ENCODE results near the gene SLC4A2.

The SLC4A2 gene

GRCh38 chr7:151094675-151095074 lies 35.3 kb downstream of the SLC4A2 start:
- no peak overlapping the region for H3K27ac ChIP-seq (replicated peaks; ENCODE audit: low read length)
- no peak overlapping the region for H3K23ac ChIP-seq (ENCODE audit: low read depth, low read length, poor library complexity)
- no peak overlapping the region for H3K4me2 ChIP-seq (ENCODE audit: insufficient read depth, low read length, poor library complexity, severe bottlenecking)
- no peak overlapping the region for H2AFZ ChIP-seq (ENCODE audit: low read length)
- H2BK120ac ChIP-seq (ENCODE audit: low read depth, low read length) = no peak overlapping the region
- no peak overlapping the region for H3K4ac ChIP-seq (ENCODE audit: low read length)
- H3K9ac ChIP-seq (ENCODE audit: low read depth, low read length, poor library complexity) = peak overlapping the region; percentile 44
- H2AK5ac ChIP-seq (ENCODE audit: low read depth, low read length) = no peak overlapping the region
- H2BK15ac ChIP-seq (ENCODE audit: low read length) = no peak overlapping the region
- H3K18ac ChIP-seq (ENCODE audit: low read length) = no peak overlapping the region
- no peak for DNase-seq (ENCODE audit: low spot score)
- H3K4me1 ChIP-seq (ENCODE audit: control insufficient read depth in 2 of 2, insufficient read depth in 1 of 2, low read depth in 1 of 2, low read length in 2 of 2) = peaks cover 2 to 4% of the 10 kb centered on the region in 2 donors
- H3K9me3 ChIP-seq (replicated peaks in 1 of 2; ENCODE audit: control insufficient read depth in 2 of 2, insufficient read depth in 1 of 2, low read depth in 1 of 2, low read length in 2 of 2) = no peaks in the 10 kb centered on the region
- H2BK12ac ChIP-seq (ENCODE audit: low read length) = no peak overlapping the region
- no CpG with 5 or more reads among the region's 5 CpGs for WGBS, 2 donors (ENCODE audit: extremely low coverage in 2 of 2, insufficient read length in 2 of 2, insufficient replicate concordance in 1 of 2)
- H3K79me1 ChIP-seq (ENCODE audit: low read depth, low read length) = peaks cover 20% of the 10 kb centered on the region
- H4K8ac ChIP-seq (ENCODE audit: low read depth, low read length) = no peak overlapping the region
- no peaks in the 10 kb centered on the region for H3K27me3 ChIP-seq (ENCODE audit: control insufficient read depth in 3 of 3, insufficient read depth in 3 of 3, low read depth in 1 of 3, low read length in 3 of 3)
- no peak overlapping the region for H3K4me3 ChIP-seq (ENCODE audit: low read length in 2 of 2)
- H3K36me3 ChIP-seq (replicated peaks in 1 of 2; ENCODE audit: control insufficient read depth in 2 of 2, insufficient read depth in 2 of 2, low read length in 2 of 2) = peaks cover 5 to 44% of the 10 kb centered on the region in 2 donors
- no peak overlapping the region for H3K14ac ChIP-seq (ENCODE audit: low read length)
- no peak overlapping the region for H2BK5ac ChIP-seq (ENCODE audit: low read length)
- H4K91ac ChIP-seq (ENCODE audit: low read depth, low read length, poor library complexity) = no peak overlapping the region

DNA sequence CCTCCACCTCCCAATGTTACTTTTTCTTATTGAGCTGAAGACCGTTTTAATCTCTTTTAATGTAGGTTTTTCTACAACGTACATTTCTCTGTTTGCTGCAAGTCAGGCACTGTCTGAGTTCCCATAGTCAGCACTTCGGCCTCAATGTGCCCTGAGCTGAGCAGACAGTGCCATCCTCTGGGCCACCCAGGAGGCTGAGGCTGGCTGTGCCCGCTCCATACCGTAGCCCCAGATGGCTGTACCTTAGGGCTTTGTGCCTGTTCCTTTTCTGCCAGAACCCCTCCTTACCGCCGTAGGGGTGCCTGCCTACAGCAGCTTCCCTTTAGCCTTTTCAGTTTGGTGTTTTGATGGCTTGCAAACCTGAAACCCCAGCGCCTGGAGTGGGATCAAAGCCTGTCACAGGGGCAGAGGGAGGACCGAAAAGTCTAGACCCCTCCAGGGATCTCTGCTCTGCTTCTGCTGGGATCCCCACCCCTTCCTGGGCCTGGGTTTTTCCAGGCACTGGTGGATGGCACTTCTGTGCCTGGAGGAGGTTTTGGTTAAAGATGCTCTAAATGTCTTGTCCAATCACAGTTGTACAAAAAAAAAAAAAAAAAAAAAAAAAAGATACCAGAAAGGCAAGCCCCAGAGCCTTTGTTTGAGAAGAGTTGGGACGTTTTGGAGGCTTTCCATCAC lies 35.9 kb downstream of the SLC4A2 start:
- Histone ChIP-seq H2BK15ac (ENCODE audit: low read length) (no peak overlapping the region), H3K27me3 (ENCODE audit: control insufficient read depth in 3 of 3, insufficient read depth in 3 of 3, low read depth in 1 of 3, low read length in 3 of 3) (no peaks in the 10 kb centered on the region), H3K9me3 (replicated peaks in 1 of 2; ENCODE audit: control insufficient read depth in 2 of 2, insufficient read depth in 1 of 2, low read depth in 1 of 2, low read length in 2 of 2) (no peaks in the 10 kb centered on the region), H3K14ac (ENCODE audit: low read length) (no peak overlapping the region), H2AK5ac (ENCODE audit: low read depth, low read length) (peak overlapping the region; percentile 28), H3K27ac (replicated peaks; ENCODE audit: low read length) (no peak overlapping the region), H3K4me1 (ENCODE audit: control insufficient read depth in 2 of 2, insufficient read depth in 1 of 2, low read depth in 1 of 2, low read length in 2 of 2) (peaks cover 0 to 2% of the 10 kb centered on the region in 2 donors), H2BK5ac (ENCODE audit: low read length) (no peak overlapping the region), H2BK120ac (ENCODE audit: low read depth, low read length) (no peak overlapping the region), H3K9ac (ENCODE audit: low read depth, low read length, poor library complexity) (no peak overlapping the region), H3K18ac (ENCODE audit: low read length) (no peak overlapping the region), H3K23ac (ENCODE audit: low read depth, low read length, poor library complexity) (peak overlapping the region; percentile 50), H3K4me2 (ENCODE audit: insufficient read depth, low read length, poor library complexity, severe bottlenecking) (no peak overlapping the region), H3K36me3 (replicated peaks in 1 of 2; ENCODE audit: control insufficient read depth in 2 of 2, insufficient read depth in 2 of 2, low read length in 2 of 2) (peaks cover 5 to 41% of the 10 kb centered on the region in 2 donors), H3K4me3 (ENCODE audit: low read length in 2 of 2) (no peak overlapping the region), H2BK12ac (ENCODE audit: low read length) (no peak overlapping the region), H4K8ac (ENCODE audit: low read depth, low read length) (no peak overlapping the region), H4K91ac (ENCODE audit: low read depth, low read length, poor library complexity) (no peak overlapping the region), H3K4ac (ENCODE audit: low read length) (no peak overlapping the region), H2AFZ (ENCODE audit: low read length) (no peak overlapping the region), H3K79me1 (ENCODE audit: low read depth, low read length) (peaks cover 25% of the 10 kb centered on the region)
- no CpG with 5 or more reads among the region's 10 CpGs for WGBS, 2 donors (ENCODE audit: extremely low coverage in 2 of 2, insufficient read length in 2 of 2, insufficient replicate concordance in 1 of 2)
- no peak for DNase-seq (ENCODE audit: low spot score)

GRCh38 chr7:151095828-151096475 lies 36.6 kb downstream of the SLC4A2 start:
- H3K23ac ChIP-seq (ENCODE audit: low read depth, low read length, poor library complexity) = peak overlapping the region; percentile 45
- no peak overlapping the region for H3K4me3 ChIP-seq (ENCODE audit: low read length in 2 of 2)
- H3K14ac ChIP-seq (ENCODE audit: low read length) = no peak overlapping the region
- no peak overlapping the region for H2BK5ac ChIP-seq (ENCODE audit: low read length)
- H2BK15ac ChIP-seq (ENCODE audit: low read length) = no peak overlapping the region
- H3K9ac ChIP-seq (ENCODE audit: low read depth, low read length, poor library complexity) = no peak overlapping the region
- no peak overlapping the region for H3K27ac ChIP-seq (replicated peaks; ENCODE audit: low read length)
- H3K4me2 ChIP-seq (ENCODE audit: insufficient read depth, low read length, poor library complexity, severe bottlenecking) = no peak overlapping the region
- H2AFZ ChIP-seq (ENCODE audit: low read length) = no peak overlapping the region
- H3K36me3 ChIP-seq (replicated peaks in 1 of 2; ENCODE audit: control insufficient read depth in 2 of 2, insufficient read depth in 2 of 2, low read length in 2 of 2) = peaks cover 5 to 41% of the 10 kb centered on the region in 2 donors
- H3K79me1 ChIP-seq (ENCODE audit: low read depth, low read length) = peaks cover 24% of the 10 kb centered on the region
- no peak overlapping the region for H3K4ac ChIP-seq (ENCODE audit: low read length)
- no peak overlapping the region for H2AK5ac ChIP-seq (ENCODE audit: low read depth, low read length)
- H3K27me3 ChIP-seq (ENCODE audit: control insufficient read depth in 3 of 3, insufficient read depth in 3 of 3, low read depth in 1 of 3, low read length in 3 of 3) = no peaks in the 10 kb centered on the region
- no peak for DNase-seq (ENCODE audit: low spot score)
- H4K91ac ChIP-seq (ENCODE audit: low read depth, low read length, poor library complexity) = no peak overlapping the region
- no peak overlapping the region for H4K8ac ChIP-seq (ENCODE audit: low read depth, low read length)
- no peak overlapping the region for H3K18ac ChIP-seq (ENCODE audit: low read length)
- H2BK12ac ChIP-seq (ENCODE audit: low read length) = no peak overlapping the region
- H3K4me1 ChIP-seq (ENCODE audit: control insufficient read depth in 2 of 2, insufficient read depth in 1 of 2, low read depth in 1 of 2, low read length in 2 of 2) = peaks cover 0 to 2% of the 10 kb centered on the region in 2 donors
- WGBS, 2 donors (ENCODE audit: extremely low coverage in 2 of 2, insufficient read length in 2 of 2, insufficient replicate concordance in 1 of 2) = no CpG with 5 or more reads among the region's 17 CpGs
- H2BK120ac ChIP-seq (ENCODE audit: low read depth, low read length) = no peak overlapping the region
- H3K9me3 ChIP-seq (replicated peaks in 1 of 2; ENCODE audit: control insufficient read depth in 2 of 2, insufficient read depth in 1 of 2, low read depth in 1 of 2, low read length in 2 of 2) = no peaks in the 10 kb centered on the region

- DNase-seq (ENCODE audit: low spot score) = no peak
- H3K4me3 ChIP-seq (ENCODE audit: low read length in 2 of 2) = no peak overlapping the region
- H3K27me3 ChIP-seq (ENCODE audit: control insufficient read depth in 3 of 3, insufficient read depth in 3 of 3, low read depth in 1 of 3, low read length in 3 of 3) = no peaks in the 10 kb centered on the region
- H3K79me1 ChIP-seq (ENCODE audit: low read depth, low read length) = peaks cover 17% of the 10 kb centered on the region
- H3K36me3 ChIP-seq (replicated peaks in 1 of 2; ENCODE audit: control insufficient read depth in 2 of 2, insufficient read depth in 2 of 2, low read length in 2 of 2) = peaks cover 7 to 29% of the 10 kb centered on the region in 2 donors
- H3K27ac ChIP-seq (replicated peaks; ENCODE audit: low read length) = no peak overlapping the region
- peaks cover 4 to 8% of the 10 kb centered on the region in 2 donors for H3K4me1 ChIP-seq (ENCODE audit: control insufficient read depth in 2 of 2, insufficient read depth in 1 of 2, low read depth in 1 of 2, low read length in 2 of 2)
- peak overlapping the region; percentile 82 for H2BK5ac ChIP-seq (ENCODE audit: low read length)
- no peak overlapping the region for H2AK5ac ChIP-seq (ENCODE audit: low read depth, low read length)
- no peak overlapping the region for H3K4me2 ChIP-seq (ENCODE audit: insufficient read depth, low read length, poor library complexity, severe bottlenecking)
- no peak overlapping the region for H2BK12ac ChIP-seq (ENCODE audit: low read length)
- no peak overlapping the region for H2BK120ac ChIP-seq (ENCODE audit: low read depth, low read length)
- no peak overlapping the region for H2AFZ ChIP-seq (ENCODE audit: low read length)
- no peak overlapping the region for H3K23ac ChIP-seq (ENCODE audit: low read depth, low read length, poor library complexity)
- no peak overlapping the region for H2BK15ac ChIP-seq (ENCODE audit: low read length)
- no peak overlapping the region for H3K14ac ChIP-seq (ENCODE audit: low read length)
- H3K18ac ChIP-seq (ENCODE audit: low read length) = no peak overlapping the region
- no peaks in the 10 kb centered on the region for H3K9me3 ChIP-seq (replicated peaks in 1 of 2; ENCODE audit: control insufficient read depth in 2 of 2, insufficient read depth in 1 of 2, low read depth in 1 of 2, low read length in 2 of 2)
- H4K91ac ChIP-seq (ENCODE audit: low read depth, low read length, poor library complexity) = no peak overlapping the region
- peak overlapping the region; percentile 60 for H3K9ac ChIP-seq (ENCODE audit: low read depth, low read length, poor library complexity)
- no peak overlapping the region for H4K8ac ChIP-seq (ENCODE audit: low read depth, low read length)
- no peak overlapping the region for H3K4ac ChIP-seq (ENCODE audit: low read length)
- WGBS, 2 donors (ENCODE audit: extremely low coverage in 2 of 2, insufficient read length in 2 of 2, insufficient replicate concordance in 1 of 2) = no CpG with 5 or more reads among the region's 20 CpGs
These were observed 40.3 kb downstream of the SLC4A2 start for GRCh38 chr7:151099486-151100211.
